ENCODE data around the gene RNASEL.

- TF ChIP-seq CTCF (IDR thresholded peaks at IDR 0.05), result no peak
- TF ChIP-seq POLR2A (IDR thresholded peaks at IDR 0.05), result no peak
These were observed 39.7 kb downstream of the RNASEL start for GRCh38 chr1:182549346-182549745.

Measured in body of pancreas (tissue), 4 donors.